C4-2B (cell line): ENCODE data around the gene MYL7.

Experiments
- H3K27ac ChIP-seq: fragments of 450-650 bp; 2 replicates; pipeline ENCODE4 v1.5.1; 2017
- CTCF ChIP-seq: fragments of 450-650 bp; conservative IDR thresholded peaks from 2 replicates; pipeline ENCODE4 v1.5.1; 2017; ENCODE audit warnings: mild to moderate bottlenecking
- ZFX ChIP-seq: fragments of 450-650 bp; IDR thresholded peaks from 2 replicates; pipeline ENCODE4 v1.6.1; 2017

The MYL7 gene

GRCh38 chr7:44142028-44142427 lies 896 bp upstream of the MYL7 start:
- no peak overlapping the region for H3K27ac ChIP-seq
- TF ChIP-seq CTCF = no peak
- no peak for TF ChIP-seq ZFX

- no peak for TF ChIP-seq ZFX
- TF ChIP-seq CTCF = no peak
Observed at GRCh38 chr7:44140341-44140740, 791 bp downstream of the MYL7 start.

GRCh38 chr7:44139311-44140010 lies 1.7 kb downstream of the MYL7 start:
- H3K27ac ChIP-seq = no peak overlapping the region
- no peak for TF ChIP-seq ZFX
- TF ChIP-seq CTCF = no peak

More at GRCh38 chr7:44140341-44140740, 791 bp downstream of the MYL7 start:
- no peak overlapping the region for H3K27ac ChIP-seq

DNA sequence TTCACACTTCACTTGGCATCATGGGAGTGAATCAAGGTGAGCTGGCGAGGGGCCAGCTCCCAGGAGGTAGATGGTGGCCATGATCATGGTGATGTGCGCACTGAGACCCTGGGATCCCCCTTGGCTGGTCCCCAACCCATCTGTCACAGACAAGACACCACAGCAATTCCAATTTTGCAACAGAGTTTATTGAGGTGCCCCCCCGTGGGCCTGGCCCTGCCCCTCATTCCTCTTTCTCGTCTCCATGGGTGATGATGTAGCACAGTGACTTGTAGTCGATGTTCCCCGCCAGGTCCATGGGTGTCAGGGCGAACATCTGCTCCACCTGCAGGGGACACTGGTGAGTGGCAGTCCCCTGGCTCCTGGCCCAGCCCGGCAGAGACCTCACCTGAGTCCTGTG lies 2.4 kb downstream of the MYL7 start:
- no peak overlapping the region for H3K27ac ChIP-seq
- TF ChIP-seq CTCF = no peak
- no peak for TF ChIP-seq ZFX

DNA sequence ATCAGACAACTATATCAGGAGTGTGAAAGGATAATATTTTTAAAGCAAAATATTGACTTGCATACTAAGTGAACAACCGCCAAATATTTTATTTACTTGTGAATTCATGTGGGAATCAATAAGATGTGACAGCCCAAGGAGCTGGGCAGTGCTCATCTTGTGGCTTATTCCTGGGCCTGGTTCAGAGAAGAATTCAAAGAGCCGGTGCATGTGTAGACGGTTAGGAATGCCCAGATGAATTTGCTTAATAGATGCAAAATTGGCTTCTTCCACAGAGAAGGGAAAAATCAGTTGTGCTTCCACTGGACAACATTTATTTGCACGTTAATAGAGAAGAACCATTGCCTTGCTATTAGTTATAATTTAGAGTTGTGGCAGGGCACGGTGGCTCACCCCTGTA lies 4.4 kb downstream of the MYL7 start:
- no peak for TF ChIP-seq ZFX
- no peak for TF ChIP-seq CTCF
- H3K27ac ChIP-seq = no peak overlapping the region

DNA sequence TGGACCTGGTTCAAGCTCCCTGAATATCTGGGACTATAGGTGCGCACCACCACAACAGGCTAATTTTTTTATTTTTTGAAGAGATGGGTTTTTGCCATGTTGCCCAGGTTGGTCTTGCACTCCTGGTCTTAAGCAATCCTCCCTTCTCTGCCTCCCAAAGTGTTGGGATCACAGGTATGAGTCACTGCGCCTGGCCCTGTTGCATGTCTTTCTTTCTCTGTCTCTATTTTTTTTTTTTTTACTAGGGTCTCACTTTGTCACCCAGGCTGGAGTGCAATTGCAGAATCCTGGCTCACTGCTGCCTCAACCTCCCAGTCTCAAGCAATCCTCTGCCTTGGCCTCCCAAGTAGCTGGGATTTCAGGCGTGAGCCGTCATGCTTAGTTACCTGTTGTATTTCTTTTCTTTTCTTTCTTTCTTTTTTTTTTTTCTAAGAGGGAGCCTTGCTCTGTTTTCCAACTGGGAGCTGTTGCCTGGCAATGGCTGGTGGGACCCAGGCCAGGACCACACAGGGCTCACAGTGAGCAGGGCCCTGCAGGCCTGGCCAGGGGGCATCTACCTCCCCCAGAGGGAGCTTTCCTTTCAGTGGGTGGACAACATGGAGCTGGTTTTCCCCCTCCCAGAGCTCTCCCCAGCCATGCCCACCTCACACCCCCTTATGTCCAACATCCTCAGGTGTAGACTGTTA lies 6.0 kb downstream of the MYL7 start:
- no peak overlapping the region for H3K27ac ChIP-seq
- no peak for TF ChIP-seq ZFX
- no peak for TF ChIP-seq CTCF

GRCh38 chr7:44133295-44133694 lies 7.8 kb downstream of the MYL7 start:
- TF ChIP-seq ZFX (no peak), CTCF (no peak)

More at GRCh38 chr7:44133295-44133694, 7.8 kb downstream of the MYL7 start:
- no peak overlapping the region for H3K27ac ChIP-seq
